Duodenal mucosa (tissue), 2 donors: Measurements from ENCODE around the gene SSRP1.

ENCODE experiments used
- H3K27ac ChIP-seq: one replicate; pipeline ENCODE4 v1.7.0; 2013; ENCODE audit warnings: low read depth, low read length
- H3K27me3 ChIP-seq, 2 donors: one replicate each; pipeline ENCODE4 v1.7.0; 2013; ENCODE audit warnings: low read length in 2 of 2, control low read depth in 1 of 2; ENCODE audit not compliant: insufficient read depth in 2 of 2, control insufficient read depth in 1 of 2
- H3K36me3 ChIP-seq, 2 donors: one replicate each; pipeline ENCODE4 v1.7.0; 2013; ENCODE audit warnings: low read length in 2 of 2, control low read depth in 1 of 2; ENCODE audit not compliant: insufficient read depth in 2 of 2, control insufficient read depth in 1 of 2
- H3K4me1 ChIP-seq, 2 donors: one replicate each; pipeline ENCODE4 v1.7.0; 2013; ENCODE audit warnings: low read length in 2 of 2, control low read depth in 1 of 2; ENCODE audit not compliant: insufficient read depth in 2 of 2, control insufficient read depth in 1 of 2
- H3K4me3 ChIP-seq, 2 donors: one replicate each; pipeline ENCODE4 v1.7.0; 2013; ENCODE audit warnings: low read length in 2 of 2, low read depth in 1 of 2
- H3K9ac ChIP-seq, 2 donors: one replicate each; pipeline ENCODE4 v1.7.0; 2013; ENCODE audit warnings: low read length in 2 of 2, low read depth in 1 of 2
- H3K9me3 ChIP-seq, 2 donors: one replicate each; pipeline ENCODE4 v1.7.0; 2013; ENCODE audit warnings: low read length in 2 of 2, control low read depth in 1 of 2; ENCODE audit not compliant: control insufficient read depth in 1 of 2

The SSRP1 gene

GRCh38 chr11:57325735-57326048 lies 10.0 kb downstream of the SSRP1 start:
- Histone ChIP-seq H3K9ac (peak overlapping the region; percentile 85 to 97), H3K36me3 (peaks cover 39 to 49% of the 10 kb centered on the region in 2 donors), H3K27ac (peak overlapping the region; percentile 84), H3K4me1 (peaks cover 33 to 48% of the 10 kb centered on the region in 2 donors), H3K4me3 (peak overlapping the region; percentile 75 to 85), H3K9me3 (no peaks in the 10 kb centered on the region), H3K27me3 (no peaks in the 10 kb centered on the region)

GRCh38 chr11:57324886-57325734 lies 10.6 kb downstream of the SSRP1 start, which contains the start of gene TNKS1BP1:
Gene TNKS1BP1, minus strand, starts transcription at chr11:57324952. Its CDS starts 3,067 bp downstream, at chr11:57321885.
- H3K27me3 ChIP-seq, result no peaks in the 10 kb centered on the region
- H3K4me1 ChIP-seq, result peaks cover 33 to 48% of the 10 kb centered on the region in 2 donors
- no peaks in the 10 kb centered on the region for H3K9me3 ChIP-seq
- peak within 1 kb of the TSS; percentile 84 for H3K27ac ChIP-seq
- H3K4me3 ChIP-seq, result peak within 1 kb of the TSS; percentile 81 to 85
- peak within 1 kb of the TSS; percentile 85 to 97 for H3K9ac ChIP-seq
- peaks cover 33 to 48% of the 10 kb centered on the region in 2 donors for H3K36me3 ChIP-seq

- peaks cover 26 to 42% of the 10 kb centered on the region in 2 donors for H3K36me3 ChIP-seq
- H3K9me3 ChIP-seq, result no peaks in the 10 kb centered on the region
- peak overlapping the region; percentile 72 to 81 for H3K4me3 ChIP-seq
- H3K27ac ChIP-seq, result peak overlapping the region; percentile 73
- peak overlapping the region; percentile 70 to 82 for H3K9ac ChIP-seq
- H3K27me3 ChIP-seq, result no peaks in the 10 kb centered on the region
- peaks cover 33 to 48% of the 10 kb centered on the region in 2 donors for H3K4me1 ChIP-seq
Measured at GRCh38 chr11:57324154-57324885, 11.4 kb downstream of the SSRP1 start.

- peak overlapping the region; percentile 72 to 81 for H3K4me3 ChIP-seq
- peak overlapping the region; percentile 73 for H3K27ac ChIP-seq
- H3K36me3 ChIP-seq, result peaks cover 21 to 37% of the 10 kb centered on the region in 2 donors
- no peaks in the 10 kb centered on the region for H3K9me3 ChIP-seq
- H3K27me3 ChIP-seq, result no peaks in the 10 kb centered on the region
- peak overlapping the region; percentile 70 to 82 for H3K9ac ChIP-seq
- peaks cover 33 to 48% of the 10 kb centered on the region in 2 donors for H3K4me1 ChIP-seq
Measured at GRCh38 chr11:57323855-57324153, 11.9 kb downstream of the SSRP1 start.

GRCh38 chr11:57323167-57323854 lies 12.4 kb downstream of the SSRP1 start:
- Histone ChIP-seq H3K27ac (peak overlapping the region; percentile 73), H3K36me3 (peaks cover 16 to 37% of the 10 kb centered on the region in 2 donors), H3K9ac (peak overlapping the region; percentile 70 to 82), H3K4me1 (peaks cover 36 to 53% of the 10 kb centered on the region in 2 donors), H3K4me3 (peak overlapping the region; percentile 72 to 81), H3K9me3 (no peaks in the 10 kb centered on the region), H3K27me3 (no peaks in the 10 kb centered on the region)

- H3K9me3 ChIP-seq, result no peaks in the 10 kb centered on the region
- H3K27ac ChIP-seq, result peak overlapping the region; percentile 70
- H3K4me1 ChIP-seq, result peaks cover 44 to 61% of the 10 kb centered on the region in 2 donors
- peak overlapping the region; percentile 46 to 70 for H3K9ac ChIP-seq
- H3K27me3 ChIP-seq, result no peaks in the 10 kb centered on the region
- H3K4me3 ChIP-seq, result peak overlapping the region; percentile 72 to 81
- peaks cover 12 to 33% of the 10 kb centered on the region in 2 donors for H3K36me3 ChIP-seq
Measured at GRCh38 chr11:57322256-57323166, 13.2 kb downstream of the SSRP1 start.

DNA sequence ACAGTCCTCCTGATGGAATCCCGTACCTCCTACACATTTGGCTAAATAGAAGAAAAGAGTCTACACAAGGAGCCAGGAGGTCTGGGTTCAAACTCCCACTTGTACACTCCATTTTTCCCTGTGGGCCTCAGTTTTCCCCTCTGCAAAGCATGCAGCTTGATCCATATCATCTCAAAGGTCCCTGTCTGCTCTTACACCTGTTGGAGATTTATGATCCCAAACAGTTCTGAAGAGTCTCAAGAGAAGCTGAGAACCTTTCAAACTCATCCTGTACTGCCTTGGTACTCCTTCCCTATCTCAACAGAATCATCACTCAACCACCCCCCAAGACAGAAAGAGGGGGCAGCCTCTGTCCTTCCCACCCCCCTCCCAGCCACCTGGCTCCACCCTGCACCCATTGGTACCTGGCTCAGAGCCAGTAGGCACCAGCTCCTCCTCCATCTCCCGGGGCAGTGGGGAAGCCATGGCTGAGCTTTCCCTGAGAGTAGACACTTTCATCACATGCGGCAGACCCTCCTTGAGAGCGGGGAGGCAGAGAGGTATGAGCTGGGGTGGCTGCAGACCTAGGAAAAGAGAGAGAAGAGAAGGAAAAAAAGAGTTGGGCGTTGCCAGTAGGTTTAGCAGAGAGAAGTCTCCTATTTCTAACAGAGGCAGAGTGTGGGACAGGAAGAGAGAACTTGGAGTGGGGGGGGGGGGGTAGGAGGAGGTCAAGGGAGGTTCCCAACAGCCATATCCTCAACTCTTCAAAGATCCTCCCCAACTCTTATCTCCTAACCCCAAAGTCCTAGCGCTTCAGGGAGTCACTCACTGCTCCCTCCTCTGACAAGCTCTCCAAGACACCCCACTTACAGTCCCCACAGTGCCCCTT lies 14.1 kb downstream of the SSRP1 start:
- H3K27me3 ChIP-seq, result no peaks in the 10 kb centered on the region
- peak overlapping the region; percentile 68 for H3K27ac ChIP-seq
- peak overlapping the region; percentile 55 to 81 for H3K4me3 ChIP-seq
- H3K9ac ChIP-seq, result peak overlapping the region; percentile 18 to 46
- H3K36me3 ChIP-seq, result peaks cover 12 to 33% of the 10 kb centered on the region in 2 donors
- H3K4me1 ChIP-seq, result peaks cover 48 to 68% of the 10 kb centered on the region in 2 donors
- H3K9me3 ChIP-seq, result no peaks in the 10 kb centered on the region

DNA sequence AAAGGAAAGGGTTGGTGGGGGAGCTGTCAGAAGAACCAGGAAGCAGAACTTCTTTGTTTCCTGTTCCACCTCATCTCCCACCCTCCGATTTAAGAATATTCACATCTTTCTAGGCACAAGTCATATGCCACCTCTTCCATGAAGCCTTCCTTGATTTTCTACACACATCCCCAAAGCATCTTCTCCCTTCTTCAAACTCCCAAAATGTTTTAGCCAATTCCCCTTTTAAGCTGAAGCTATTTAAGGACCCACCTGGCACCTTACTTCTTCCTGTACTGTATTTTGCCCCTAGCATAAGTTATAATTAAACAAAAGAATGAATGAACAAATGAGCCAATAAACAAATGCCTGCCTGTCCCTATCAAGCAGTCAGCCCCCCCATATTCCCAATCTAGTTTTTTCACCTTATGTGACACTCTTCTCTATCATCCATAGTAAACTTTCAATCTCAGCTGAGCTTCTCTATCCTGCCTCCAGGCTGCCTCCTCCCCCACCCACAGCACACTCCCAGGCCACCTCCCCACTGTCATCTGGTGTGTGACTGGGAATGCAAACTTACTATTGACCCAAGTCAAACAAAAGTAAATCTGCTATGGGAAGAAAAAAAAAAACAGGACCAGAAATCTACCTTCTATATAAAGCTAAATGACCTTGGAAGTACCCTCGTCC lies 14.8 kb downstream of the SSRP1 start:
- Histone ChIP-seq H3K9me3 (no peaks in the 10 kb centered on the region), H3K9ac (no peak overlapping the region), H3K4me1 (peaks cover 44 to 64% of the 10 kb centered on the region in 2 donors), H3K27me3 (no peaks in the 10 kb centered on the region), H3K4me3 (peak overlapping the region in 1 of 2 donors; percentile 55), H3K36me3 (peaks cover 14 to 33% of the 10 kb centered on the region in 2 donors), H3K27ac (no peak overlapping the region)
